AG09309 (cell line): ENCODE results near the gene PARVA.

ENCODE experiments used
- DNase-seq: peaks from one replicate; pipeline ENCODE4 v3.0.0-alpha.2; 2010; ENCODE audit warnings: low read depth
- H3K4me3 ChIP-seq: 2 replicates; pipeline ENCODE4 v1.5.1; 2011; ENCODE audit warnings: mild to moderate bottlenecking, low read depth, low read length, moderate library complexity; ENCODE audit not compliant: control insufficient read depth
- TF ChIP-seq, protein P1 (sequence below): IDR thresholded peaks from 2 replicates; pipeline ENCODE4 v1.5.1; 2011; ENCODE audit warnings: mild to moderate bottlenecking, low read depth, low read length, inconsistent platforms; ENCODE audit not compliant: insufficient read depth, control insufficient read depth; ENCODE audit errors: missing control alignments

PARVA gene

DNA sequence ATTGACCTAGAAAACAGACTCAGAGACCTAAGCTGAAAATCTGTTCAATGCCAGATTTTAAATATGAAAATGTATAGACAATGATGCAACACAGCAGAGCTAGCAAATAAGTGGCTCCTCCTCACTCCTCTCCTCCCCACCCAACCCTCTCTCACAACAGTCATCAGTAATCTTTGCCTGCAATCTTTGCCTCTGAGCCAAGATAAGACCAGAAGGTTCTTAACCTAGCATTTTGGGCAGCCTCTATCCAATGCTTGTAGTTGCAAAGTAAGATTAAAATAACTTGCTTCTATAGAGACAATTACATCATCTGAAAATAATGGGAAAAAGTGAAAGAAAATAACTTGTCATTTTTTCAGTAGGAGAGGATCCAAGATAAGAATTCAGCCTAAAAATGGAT is 117.3 kb downstream of the PARVA start:
- H3K4me3 ChIP-seq = no peak overlapping the region
- TF ChIP-seq, protein P1, sequence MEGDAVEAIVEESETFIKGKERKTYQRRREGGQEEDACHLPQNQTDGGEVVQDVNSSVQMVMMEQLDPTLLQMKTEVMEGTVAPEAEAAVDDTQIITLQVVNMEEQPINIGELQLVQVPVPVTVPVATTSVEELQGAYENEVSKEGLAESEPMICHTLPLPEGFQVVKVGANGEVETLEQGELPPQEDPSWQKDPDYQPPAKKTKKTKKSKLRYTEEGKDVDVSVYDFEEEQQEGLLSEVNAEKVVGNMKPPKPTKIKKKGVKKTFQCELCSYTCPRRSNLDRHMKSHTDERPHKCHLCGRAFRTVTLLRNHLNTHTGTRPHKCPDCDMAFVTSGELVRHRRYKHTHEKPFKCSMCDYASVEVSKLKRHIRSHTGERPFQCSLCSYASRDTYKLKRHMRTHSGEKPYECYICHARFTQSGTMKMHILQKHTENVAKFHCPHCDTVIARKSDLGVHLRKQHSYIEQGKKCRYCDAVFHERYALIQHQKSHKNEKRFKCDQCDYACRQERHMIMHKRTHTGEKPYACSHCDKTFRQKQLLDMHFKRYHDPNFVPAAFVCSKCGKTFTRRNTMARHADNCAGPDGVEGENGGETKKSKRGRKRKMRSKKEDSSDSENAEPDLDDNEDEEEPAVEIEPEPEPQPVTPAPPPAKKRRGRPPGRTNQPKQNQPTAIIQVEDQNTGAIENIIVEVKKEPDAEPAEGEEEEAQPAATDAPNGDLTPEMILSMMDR = no peak
- no peak for DNase-seq

- no peak for DNase-seq
- TF ChIP-seq, protein P1 = peak; percentile 13
- no peak overlapping the region for H3K4me3 ChIP-seq
Measured at GRCh38 chr11:12496181-12497025, 119.0 kb downstream of the PARVA start.

DNA sequence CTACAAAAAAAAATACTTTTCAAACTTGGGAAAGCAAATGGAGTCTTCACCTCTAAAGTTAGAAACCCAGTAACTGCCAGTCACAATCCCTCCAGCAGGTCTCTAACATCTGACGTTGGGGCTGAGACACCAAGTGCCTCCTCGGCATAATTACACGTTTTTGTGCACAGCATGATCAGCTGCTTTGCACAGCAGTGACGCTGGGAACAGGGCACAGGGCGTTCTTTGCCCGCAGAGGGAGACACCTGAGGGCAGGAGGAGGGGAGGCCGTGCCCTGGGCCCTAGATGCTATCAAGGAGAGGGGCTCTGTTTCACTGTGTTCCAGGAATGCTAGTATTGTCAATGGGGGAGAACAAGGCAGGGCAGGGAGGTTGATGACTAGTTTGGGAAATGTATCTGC is 120.1 kb downstream of the PARVA start:
- DNase-seq = no peak
- TF ChIP-seq, protein P1 = no peak
- H3K4me3 ChIP-seq = no peak overlapping the region

- H3K4me3 ChIP-seq = no peak overlapping the region
- TF ChIP-seq, protein P1 = no peak
- DNase-seq = no peak
Measured at GRCh38 chr11:12499071-12499470, 121.7 kb downstream of the PARVA start.

- no peak overlapping the region for H3K4me3 ChIP-seq
- DNase-seq = peak; percentile 27
- TF ChIP-seq, protein P1 = no peak
Measured at GRCh38 chr11:12502046-12502445, 124.7 kb downstream of the PARVA start.

DNA sequence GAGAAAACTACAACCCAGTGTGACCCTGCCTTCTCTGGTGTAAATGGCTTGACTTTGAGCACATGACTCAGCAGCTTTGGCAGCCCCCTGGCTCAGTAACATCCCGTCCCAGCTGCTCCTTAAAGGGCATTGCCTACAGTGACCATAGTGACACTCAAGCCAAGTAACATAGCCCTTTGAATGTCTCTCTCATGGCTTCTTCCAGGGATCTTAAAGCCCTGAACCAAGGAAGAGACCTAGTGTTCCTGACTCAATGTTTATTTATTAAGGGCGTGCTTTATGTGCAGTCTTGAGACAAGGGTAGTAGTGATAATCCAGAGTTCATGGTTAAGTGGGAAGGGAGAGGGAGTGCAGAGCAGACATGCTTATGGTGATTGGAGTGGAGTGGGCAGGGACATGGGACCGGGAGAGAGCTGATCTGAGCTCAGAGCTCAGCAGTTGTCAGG is 125.7 kb downstream of the PARVA start:
- TF ChIP-seq, protein P1 = no peak
- no peak for DNase-seq
- H3K4me3 ChIP-seq = no peak overlapping the region
